ENCODE data around the gene RAB11FIP4.

- TF ChIP-seq ZNF792 (CRISPR knock-in tag; IDR thresholded peaks at IDR 0.05) (no peak), TGIF2 (CRISPR knock-in tag; IDR thresholded peaks at IDR 0.05) (no peak), IKZF1 (IDR thresholded peaks at IDR 0.05) (no peak), ZBTB10 (CRISPR knock-in tag; IDR thresholded peaks at IDR 0.05; ENCODE audit: borderline replicate concordance) (no peak), CTCF (CRISPR knock-in tag; IDR thresholded peaks at IDR 0.05) (no peak), ZFP62 (CRISPR knock-in tag; IDR thresholded peaks at IDR 0.05) (no peak), ZNF24 (IDR thresholded peaks at IDR 0.05) (no peak), ZEB1 (IDR thresholded peaks at IDR 0.05; ENCODE audit: insufficient replicate concordance, low read depth) (no peak), CHCHD3 (CRISPR knock-in tag; IDR thresholded peaks at IDR 0.05) (no peak), MAZ (IDR thresholded peaks at IDR 0.05; ENCODE audit: borderline replicate concordance, low read depth, low read length) (no peak), MAZ (CRISPR knock-in tag; IDR thresholded peaks at IDR 0.05; ENCODE audit: low read depth) (no peak), SMAD3 (CRISPR knock-in tag; IDR thresholded peaks at IDR 0.05) (no peak), SMAD9 (CRISPR knock-in tag; IDR thresholded peaks at IDR 0.05) (no peak), ZNF746 (CRISPR knock-in tag; IDR thresholded peaks at IDR 0.05) (no peak)
These were observed 10.3 kb upstream of the RAB11FIP4 start for GRCh38 chr17:31381165-31381668.

Data from HepG2 (cell line).